Large intestine (tissue), 3 donors: ENCODE measurements around the gene DUS2. TPM values are rescaled to one million over a fixed set of nuclear protein-coding genes. Genes with fewer than 3 reads are reported as not detected.

Experiments
- DNase-seq, 2 donors: peaks; one replicate each; pipeline versions ENCODE4 v3.0.0 to v3.0.0-alpha.2; 2013
- H3K27ac ChIP-seq: one replicate; pipeline ENCODE4 v1.5.1; 2013; ENCODE audit warnings: low read length
- H3K27me3 ChIP-seq: 2 replicates; pipeline ENCODE4 v1.6.1; 2013; ENCODE audit warnings: low read length; ENCODE audit not compliant: control insufficient read depth, insufficient read depth
- H3K36me3 ChIP-seq: 2 replicates; pipeline ENCODE4 v1.6.1; 2013; ENCODE audit warnings: low read length; ENCODE audit not compliant: control insufficient read depth, insufficient read depth
- H3K4me1 ChIP-seq: one replicate; pipeline ENCODE4 v1.6.1; 2013; ENCODE audit warnings: low read length; ENCODE audit not compliant: control insufficient read depth, insufficient read depth
- H3K4me3 ChIP-seq: one replicate; pipeline ENCODE4 v1.5.1; 2013; ENCODE audit warnings: low read length
- H3K9me3 ChIP-seq: one replicate; pipeline ENCODE4 v1.6.1; 2013; ENCODE audit warnings: mild to moderate bottlenecking, low read depth, low read length, moderate library complexity; ENCODE audit not compliant: control insufficient read depth
- WGBS: methylation state at CpG from one replicate; pipeline ENCODE4 v1.1.5; 2013; ENCODE audit warnings: low lambda C conversion rate; ENCODE audit not compliant: insufficient coverage; 5-methylcytosine and 5-hydroxymethylcytosine counted together
- polyA plus RNA-seq: library from polyadenylated mRNA; unstranded; fragments of 120-200 nt; gene quantifications from one replicate; pipeline ENCODE4 v1.2.1, GENCODE V29; 2013

DUS2 gene
- polyA plus RNA-seq, 1 donor: 12.2 TPM

DNA sequence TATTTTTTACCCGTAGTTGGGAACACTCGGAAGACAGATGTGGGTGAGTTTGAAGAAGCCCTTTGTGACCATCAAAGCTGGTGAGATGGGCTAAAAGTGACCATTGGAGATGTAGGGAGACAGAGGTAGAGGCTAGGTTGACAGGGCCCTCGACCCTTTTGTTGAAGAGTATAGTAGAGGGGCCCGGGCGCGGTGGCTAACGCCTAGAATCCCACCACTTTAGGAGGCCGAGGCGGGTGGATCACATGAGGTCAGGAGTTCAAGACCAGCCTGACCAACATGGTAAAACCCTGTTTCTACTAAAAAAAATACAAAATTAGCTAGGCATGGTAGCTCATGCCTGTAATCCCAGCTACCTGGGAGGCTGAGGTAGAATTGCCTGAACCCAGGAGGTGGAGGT, 45.8 kb downstream of the DUS2 start:
- Histone ChIP-seq H3K4me3 (no peak overlapping the region), H3K4me1 (no peaks in the 10 kb centered on the region), H3K27ac (no peak overlapping the region), H3K9me3 (no peaks in the 10 kb centered on the region), H3K27me3 (no peaks in the 10 kb centered on the region), H3K36me3 (peaks cover 51% of the 10 kb centered on the region)
- WGBS: 100% methylated on average over 2 of the region's 9 CpGs
- DNase-seq: no peak

DNA sequence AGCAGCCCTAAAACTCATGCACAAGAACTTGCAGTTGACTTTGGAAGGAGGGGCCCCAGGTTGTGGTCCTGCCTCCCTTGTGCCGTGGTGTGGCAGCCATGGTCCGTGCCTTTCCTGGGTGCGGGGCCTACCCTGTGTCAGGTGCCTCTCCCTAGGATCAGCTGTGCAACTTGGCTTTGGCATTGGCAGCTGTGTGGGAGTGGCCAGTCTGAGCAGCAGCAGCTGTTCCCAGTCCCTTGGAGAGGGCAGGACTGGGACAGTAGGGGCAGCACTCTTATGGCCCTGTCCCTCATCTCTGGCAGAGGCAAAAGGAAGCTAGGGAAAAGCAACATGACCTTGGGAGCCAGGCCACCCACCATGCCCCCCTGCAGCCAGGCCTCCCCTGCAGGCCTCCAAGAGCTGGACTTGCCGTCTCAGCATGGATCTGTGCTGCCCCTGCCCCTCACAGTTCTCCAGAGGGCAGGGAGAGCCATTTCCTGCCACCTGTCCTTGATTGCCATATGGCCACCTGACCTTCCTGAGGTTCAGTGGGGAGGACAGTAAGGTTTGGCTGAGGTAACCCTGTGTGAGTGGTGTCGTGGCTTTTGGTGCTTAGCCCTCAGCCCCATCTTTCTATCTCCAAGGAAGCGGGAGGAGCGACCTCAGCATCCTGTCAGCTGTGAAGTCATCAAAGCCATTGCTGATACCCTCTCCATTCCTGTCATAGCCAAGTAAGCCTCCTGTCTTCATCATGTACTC, 46.6 kb downstream of the DUS2 start:
- Histone ChIP-seq H3K27me3 (no peaks in the 10 kb centered on the region), H3K27ac (no peak overlapping the region), H3K4me3 (no peak overlapping the region), H3K9me3 (no peaks in the 10 kb centered on the region), H3K36me3 (peaks cover 57% of the 10 kb centered on the region), H3K4me1 (no peaks in the 10 kb centered on the region)
- no peak for DNase-seq
- WGBS: no CpG with 5 or more reads among the region's 7 CpGs

DNA sequence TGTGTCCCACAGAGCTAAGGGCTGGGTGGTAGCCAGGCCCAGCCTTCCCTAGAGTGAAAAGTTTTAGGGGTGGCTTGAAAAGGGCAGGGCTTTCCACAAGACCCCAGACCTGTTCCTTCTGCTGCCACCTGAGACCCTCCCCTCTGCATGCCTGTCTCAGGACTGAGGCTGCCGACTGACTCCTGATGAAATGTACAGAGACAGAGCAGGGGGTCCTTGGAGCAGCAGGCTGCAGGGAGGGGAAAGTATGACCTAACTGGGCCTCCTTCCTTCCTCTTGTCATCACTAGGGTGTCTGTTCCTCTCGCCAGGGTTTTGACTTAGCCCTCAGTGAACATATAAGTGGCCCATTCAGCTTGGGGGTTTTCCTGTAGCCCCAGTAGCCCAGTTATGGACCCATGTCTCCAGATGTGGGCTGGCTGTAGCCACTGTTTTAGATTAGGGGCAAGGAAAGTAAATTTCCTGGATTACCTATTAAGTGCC, 47.2 kb downstream of the DUS2 start:
- H3K27ac ChIP-seq: no peak overlapping the region
- no peak for DNase-seq
- H3K4me1 ChIP-seq: no peaks in the 10 kb centered on the region
- H3K27me3 ChIP-seq: no peaks in the 10 kb centered on the region
- peaks cover 64% of the 10 kb centered on the region for H3K36me3 ChIP-seq
- no peaks in the 10 kb centered on the region for H3K9me3 ChIP-seq
- no peak overlapping the region for H3K4me3 ChIP-seq
- WGBS: no CpG with 5 or more reads among the region's 2 CpGs

DNA sequence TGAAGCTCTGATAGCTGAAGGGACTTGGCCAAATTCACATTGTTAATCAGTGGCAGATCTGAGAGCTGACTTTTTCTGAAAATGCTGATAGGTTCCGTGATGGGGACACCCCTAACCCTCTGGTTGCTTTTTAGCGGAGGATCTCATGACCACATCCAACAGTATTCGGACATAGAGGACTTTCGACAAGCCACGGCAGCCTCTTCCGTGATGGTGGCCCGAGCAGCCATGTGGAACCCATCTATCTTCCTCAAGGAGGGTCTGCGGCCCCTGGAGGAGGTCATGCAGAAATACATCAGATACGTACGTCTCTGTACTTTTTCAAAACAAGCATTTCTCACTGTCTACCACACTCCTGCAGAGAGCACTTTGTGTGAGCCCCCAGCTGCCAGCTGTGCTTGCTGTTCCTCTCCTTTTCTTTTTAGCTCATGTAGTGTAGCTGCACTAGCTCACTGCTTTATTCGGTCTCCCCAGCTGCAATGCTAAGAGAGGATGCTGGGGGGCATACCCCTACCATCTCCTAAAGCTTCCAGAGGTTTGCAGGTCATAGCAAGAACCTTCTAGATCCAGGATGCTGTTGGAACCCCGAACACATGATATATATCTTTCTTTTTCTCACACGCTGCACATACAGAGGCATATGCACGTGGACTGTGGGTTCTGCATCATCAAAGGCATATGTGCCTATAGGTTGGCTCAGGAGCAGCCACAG, 47.9 kb downstream of the DUS2 start:
- WGBS: 92% methylated on average over 2 of the region's 14 CpGs
- Histone ChIP-seq H3K27ac (no peak overlapping the region), H3K27me3 (no peaks in the 10 kb centered on the region), H3K4me3 (no peak overlapping the region), H3K36me3 (peaks cover 65% of the 10 kb centered on the region), H3K4me1 (no peaks in the 10 kb centered on the region), H3K9me3 (no peaks in the 10 kb centered on the region)
- no peak for DNase-seq

DNA sequence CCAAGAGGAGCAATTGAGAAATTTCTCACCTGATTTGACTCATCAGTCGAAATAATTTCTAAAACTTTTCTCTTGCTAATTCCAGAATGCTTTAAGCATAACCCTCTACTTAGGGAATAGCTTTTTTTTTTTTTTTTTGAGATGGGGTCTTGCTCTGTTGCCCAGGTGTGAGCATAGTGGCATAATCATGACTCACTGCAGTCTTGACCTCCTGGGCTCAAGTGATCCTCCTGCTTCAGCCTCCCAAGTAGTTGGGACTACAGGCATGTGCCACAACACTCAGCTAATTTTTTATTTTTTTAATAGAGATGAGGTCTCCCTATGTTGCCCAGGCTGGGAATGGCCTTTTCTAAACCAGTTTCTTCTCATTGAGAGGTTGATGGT, 48.4 kb downstream of the DUS2 start:
- Histone ChIP-seq H3K4me3 (no peak overlapping the region), H3K27ac (no peak overlapping the region), H3K27me3 (no peaks in the 10 kb centered on the region), H3K4me1 (no peaks in the 10 kb centered on the region), H3K36me3 (peaks cover 65% of the 10 kb centered on the region), H3K9me3 (no peaks in the 10 kb centered on the region)
- WGBS: no CpG with 5 or more reads among the region's 1 CpG
- no peak for DNase-seq

DNA sequence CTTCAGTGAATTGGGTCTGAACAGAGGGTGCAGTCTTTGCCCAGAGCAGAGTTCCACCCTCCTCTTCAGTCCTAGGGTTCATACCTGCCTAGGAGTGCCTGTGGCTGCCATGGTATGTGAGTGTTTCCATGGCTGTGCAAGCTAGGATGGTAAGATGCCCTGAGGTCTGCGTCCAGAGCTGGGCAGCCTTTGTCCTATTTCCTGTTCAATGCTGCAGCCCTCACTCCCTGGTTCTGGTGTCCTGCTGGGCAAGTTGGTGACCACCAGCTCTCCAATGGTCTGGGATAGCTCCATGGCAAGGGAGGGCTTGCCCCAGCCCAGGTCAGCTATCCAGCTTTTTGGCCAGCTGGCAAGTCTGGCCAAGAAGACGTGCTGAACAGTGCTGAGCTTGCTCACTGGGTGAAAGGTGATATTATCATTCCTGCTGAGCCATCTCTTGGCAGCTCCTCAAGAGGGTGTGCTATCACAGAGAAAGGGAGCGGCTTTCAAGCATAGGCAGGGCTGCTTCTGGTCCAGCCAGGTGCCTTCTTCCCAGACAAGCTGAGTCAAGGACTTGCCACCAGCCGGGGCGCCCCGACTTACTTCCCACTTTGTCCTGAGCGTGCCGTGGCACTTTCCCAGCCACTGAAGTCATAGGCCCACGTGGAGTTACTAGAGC, 49.1 kb downstream of the DUS2 start:
- H3K9me3 ChIP-seq: no peaks in the 10 kb centered on the region
- no CpG with 5 or more reads among the region's 9 CpGs for WGBS
- no peaks in the 10 kb centered on the region for H3K27me3 ChIP-seq
- peak; percentile 76 to 81 for DNase-seq
- peaks cover 64% of the 10 kb centered on the region for H3K36me3 ChIP-seq
- H3K27ac ChIP-seq: peak overlapping the region; percentile 33
- no peaks in the 10 kb centered on the region for H3K4me1 ChIP-seq
- H3K4me3 ChIP-seq: no peak overlapping the region

DNA sequence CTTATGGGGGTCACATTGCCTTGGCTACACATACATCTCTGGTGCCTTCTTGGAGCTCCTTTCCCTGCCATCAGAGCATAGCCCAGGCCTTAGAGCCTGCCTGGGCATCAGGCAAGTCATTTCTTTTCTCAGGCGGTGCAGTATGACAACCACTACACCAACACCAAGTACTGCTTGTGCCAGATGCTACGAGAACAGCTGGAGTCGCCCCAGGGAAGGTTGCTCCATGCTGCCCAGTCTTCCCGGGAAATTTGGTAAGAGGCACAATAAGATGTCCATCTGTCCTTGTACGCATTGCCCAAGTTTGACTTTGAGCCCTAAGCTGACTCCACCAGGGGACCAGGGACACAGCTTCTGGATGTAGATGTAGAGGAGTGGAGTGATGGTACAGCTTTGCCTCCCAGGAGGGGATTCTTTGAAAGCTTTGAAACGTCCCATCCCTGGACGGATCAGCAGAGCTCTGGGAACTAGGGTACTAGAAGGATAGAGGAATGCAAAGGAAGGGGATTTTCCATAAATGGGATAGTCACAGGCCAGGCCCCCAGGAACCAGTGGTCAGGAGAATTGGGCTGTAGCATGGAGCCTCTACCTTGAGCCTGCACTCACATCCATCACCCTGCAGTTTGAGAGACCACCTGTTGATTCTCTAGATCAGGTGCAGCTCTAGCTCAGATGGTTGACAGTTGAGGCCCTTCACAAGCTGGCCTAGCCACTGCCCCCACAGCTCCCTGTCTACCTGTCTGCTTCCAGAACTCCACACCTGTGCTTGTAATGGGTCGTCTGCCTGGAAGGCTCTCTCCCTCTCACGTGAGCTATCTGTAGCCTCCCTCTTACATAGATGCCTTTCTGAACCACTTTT, 51.0 kb downstream of the DUS2 start:
- DNase-seq: no peak
- H3K4me3 ChIP-seq: no peak overlapping the region
- WGBS: no CpG with 5 or more reads among the region's 9 CpGs
- no peaks in the 10 kb centered on the region for H3K27me3 ChIP-seq
- no peaks in the 10 kb centered on the region for H3K9me3 ChIP-seq
- H3K27ac ChIP-seq: no peak overlapping the region
- peaks cover 63% of the 10 kb centered on the region for H3K36me3 ChIP-seq
- H3K4me1 ChIP-seq: peaks cover 17% of the 10 kb centered on the region

DNA sequence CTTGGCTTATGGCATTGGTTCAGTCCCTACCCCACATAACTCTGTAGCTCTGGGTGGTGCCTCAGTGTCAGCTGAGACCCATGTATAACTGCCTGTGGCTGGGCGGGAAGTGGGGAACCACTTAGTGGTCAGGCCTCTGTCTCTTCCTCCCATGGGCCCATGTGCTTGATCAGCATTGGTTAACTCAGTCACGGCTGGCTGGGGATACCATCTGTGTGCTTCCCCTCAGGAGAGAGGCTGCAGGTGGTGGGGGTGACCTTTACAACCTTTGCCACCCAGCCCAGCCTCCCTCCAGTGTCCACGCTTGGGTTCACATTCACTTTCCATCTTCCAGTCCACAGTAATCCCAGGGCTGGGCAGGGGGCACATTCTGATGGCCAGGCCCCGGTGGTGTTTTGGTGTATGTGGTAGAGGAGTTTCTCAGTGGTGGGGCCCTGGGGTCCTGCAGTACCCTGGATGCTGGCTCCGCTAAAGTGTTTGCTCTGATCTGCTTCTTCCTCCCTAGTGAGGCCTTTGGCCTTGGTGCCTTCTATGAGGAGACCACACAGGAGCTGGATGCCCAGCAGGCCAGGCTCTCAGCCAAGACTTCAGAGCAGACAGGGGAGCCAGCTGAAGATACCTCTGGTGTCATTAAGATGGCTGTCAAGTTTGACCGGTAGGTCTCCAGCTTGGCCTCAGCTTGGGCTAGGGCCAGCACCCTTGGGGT, 51.9 kb downstream of the DUS2 start:
- Histone ChIP-seq H3K4me3 (no peak overlapping the region), H3K9me3 (no peaks in the 10 kb centered on the region), H3K27me3 (no peaks in the 10 kb centered on the region), H3K4me1 (peaks cover 26% of the 10 kb centered on the region), H3K36me3 (peaks cover 57% of the 10 kb centered on the region), H3K27ac (no peak overlapping the region)
- WGBS: no CpG with 5 or more reads among the region's 6 CpGs
- DNase-seq: no peak

DNA sequence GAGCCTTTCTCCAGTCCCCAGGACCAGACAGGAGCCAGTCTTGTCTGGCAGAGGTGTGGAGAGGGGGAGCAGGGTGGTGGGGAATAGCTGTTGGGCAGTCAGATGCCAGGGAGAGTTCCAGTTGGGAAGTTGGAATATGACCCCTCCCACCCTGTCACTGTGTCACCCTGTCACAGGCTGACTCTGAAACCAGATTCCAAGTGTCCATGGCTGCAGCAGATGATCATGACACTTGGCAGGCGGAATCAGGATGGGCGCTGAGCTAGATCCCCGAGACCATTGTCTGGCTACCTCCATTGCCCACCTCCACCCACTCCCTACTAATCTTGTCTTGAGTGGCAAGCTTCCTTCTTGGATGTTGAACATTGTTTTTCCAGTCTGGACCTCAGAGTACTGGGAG, 52.9 kb downstream of the DUS2 start:
- Histone ChIP-seq H3K36me3 (peaks cover 48% of the 10 kb centered on the region), H3K27me3 (no peaks in the 10 kb centered on the region), H3K4me1 (peaks cover 34% of the 10 kb centered on the region), H3K9me3 (no peaks in the 10 kb centered on the region), H3K4me3 (no peak overlapping the region), H3K27ac (no peak overlapping the region)
- WGBS: no CpG with 5 or more reads among the region's 3 CpGs
- no peak for DNase-seq
